ENCODE results near the gene SYNRG.

Gene SYNRG

DNA sequence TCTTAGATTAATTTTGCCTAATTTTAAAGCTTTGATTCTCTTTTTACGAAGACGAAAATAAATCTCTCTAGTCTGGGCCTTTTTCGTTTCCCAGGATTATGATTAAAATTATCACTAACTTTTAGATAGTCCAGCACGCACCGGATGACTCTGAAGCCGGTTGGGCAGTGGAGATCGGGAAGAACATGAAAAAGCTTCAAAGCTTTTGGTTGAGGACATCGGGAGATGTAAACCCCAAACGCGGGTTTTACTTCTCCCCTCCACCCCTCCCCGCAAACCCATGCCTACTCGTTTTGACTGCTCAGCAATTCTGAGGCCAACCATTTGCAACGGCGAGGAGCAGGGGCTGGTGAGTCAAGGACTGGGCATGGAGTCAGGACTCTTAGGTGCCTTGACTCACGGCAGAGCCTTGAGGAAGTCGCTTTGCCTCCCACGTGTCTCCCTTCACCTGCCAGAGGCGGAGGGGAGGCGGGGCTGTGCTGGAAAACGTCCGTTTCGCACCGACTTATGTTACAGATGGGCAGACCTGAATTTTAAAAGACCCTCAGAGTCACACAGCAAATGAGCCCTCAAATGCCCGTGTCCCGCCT is 120.5 kb downstream of the SYNRG start:
- peak overlapping the region; percentile 78 for H3K27ac Mint-ChIP-seq (ENCODE audit: low read depth)
- H3K27me3 Mint-ChIP-seq, result no peaks in the 10 kb centered on the region
- ATAC-seq (replicated peaks; ENCODE audit: extremely low read depth, poor library complexity, severe bottlenecking) (peak; percentile 28), DNase-seq (ENCODE audit: low spot score in 2 of 2) (peak; percentile 18 to 19)
- H3K4me1 Mint-ChIP-seq, result peaks cover 14% of the 10 kb centered on the region
- H3K9me3 Mint-ChIP-seq, result no peaks in the 10 kb centered on the region
- peak overlapping the region; percentile 86 for H3K4me3 Mint-ChIP-seq
- peaks cover 14% of the 10 kb centered on the region for H3K36me3 Mint-ChIP-seq (ENCODE audit: insufficient read depth)

DNA sequence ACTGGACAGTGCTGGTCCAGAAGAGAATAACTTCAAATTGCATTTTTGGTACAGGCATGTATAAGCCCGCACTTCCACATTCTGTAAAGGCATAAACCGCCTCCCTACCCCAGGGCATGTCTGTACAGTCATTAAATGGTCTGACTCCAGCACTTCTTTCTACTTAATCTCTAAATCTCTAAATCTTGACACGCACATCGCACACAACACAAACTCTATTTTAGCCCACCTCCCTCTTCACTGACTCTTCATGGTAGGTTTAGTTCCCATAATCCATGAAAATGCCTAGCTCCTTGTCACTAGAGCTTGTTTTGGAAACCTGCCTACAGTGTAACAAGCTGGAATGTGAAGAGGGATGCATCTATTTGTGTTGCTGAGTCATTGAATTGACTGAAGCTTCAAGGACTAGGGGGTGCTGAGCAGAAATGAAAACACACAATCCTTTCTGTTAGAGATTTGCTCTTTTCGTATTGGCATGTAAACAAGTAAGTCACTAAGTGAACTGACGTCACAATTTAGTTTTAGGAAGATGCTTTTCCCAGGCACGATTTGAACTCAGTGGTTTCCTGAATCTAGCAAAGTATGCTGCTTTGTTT is 121.1 kb downstream of the SYNRG start:
- Mint-ChIP-seq H3K36me3 (ENCODE audit: insufficient read depth) (peaks cover 14% of the 10 kb centered on the region), H3K4me3 (peak overlapping the region; percentile 86), H3K27ac (ENCODE audit: low read depth) (no peak overlapping the region), H3K27me3 (no peaks in the 10 kb centered on the region), H3K9me3 (no peaks in the 10 kb centered on the region), H3K4me1 (peaks cover 14% of the 10 kb centered on the region)
- ATAC-seq (replicated peaks; ENCODE audit: extremely low read depth, poor library complexity, severe bottlenecking), result no peak
- no peak for DNase-seq (ENCODE audit: low spot score in 2 of 2)

DNA sequence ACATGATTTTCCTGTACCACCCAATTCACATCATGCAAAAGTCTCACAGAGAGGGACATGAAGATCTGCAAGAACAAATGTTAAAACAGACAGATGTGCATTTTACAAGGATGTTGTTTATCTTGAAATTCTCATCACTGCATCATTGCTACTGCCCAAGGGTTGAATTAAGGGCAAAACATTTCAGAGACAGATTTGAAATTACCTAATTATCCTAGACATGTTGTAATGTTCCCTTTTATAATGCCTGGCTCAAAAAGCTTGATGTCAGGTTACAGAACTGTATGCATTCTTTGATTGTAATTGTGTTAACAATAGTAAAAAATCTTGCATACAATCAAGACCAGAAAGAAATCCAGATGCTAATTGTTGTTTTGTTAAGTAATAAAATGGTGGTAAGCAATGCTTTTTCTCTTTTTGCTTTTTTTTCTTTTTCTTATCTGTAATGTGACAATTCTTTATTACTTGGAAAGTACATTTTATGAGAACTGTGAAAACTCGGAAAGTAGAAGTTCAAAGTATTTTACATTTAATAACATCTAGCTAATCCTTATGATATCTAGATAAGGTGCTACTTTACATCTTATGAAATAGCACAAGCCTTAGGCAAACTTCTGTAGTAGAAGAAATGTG is 123.2 kb downstream of the SYNRG start:
- no peak overlapping the region for H3K4me3 Mint-ChIP-seq
- H3K9me3 Mint-ChIP-seq, result no peaks in the 10 kb centered on the region
- H3K4me1 Mint-ChIP-seq, result peaks cover 11% of the 10 kb centered on the region

DNA sequence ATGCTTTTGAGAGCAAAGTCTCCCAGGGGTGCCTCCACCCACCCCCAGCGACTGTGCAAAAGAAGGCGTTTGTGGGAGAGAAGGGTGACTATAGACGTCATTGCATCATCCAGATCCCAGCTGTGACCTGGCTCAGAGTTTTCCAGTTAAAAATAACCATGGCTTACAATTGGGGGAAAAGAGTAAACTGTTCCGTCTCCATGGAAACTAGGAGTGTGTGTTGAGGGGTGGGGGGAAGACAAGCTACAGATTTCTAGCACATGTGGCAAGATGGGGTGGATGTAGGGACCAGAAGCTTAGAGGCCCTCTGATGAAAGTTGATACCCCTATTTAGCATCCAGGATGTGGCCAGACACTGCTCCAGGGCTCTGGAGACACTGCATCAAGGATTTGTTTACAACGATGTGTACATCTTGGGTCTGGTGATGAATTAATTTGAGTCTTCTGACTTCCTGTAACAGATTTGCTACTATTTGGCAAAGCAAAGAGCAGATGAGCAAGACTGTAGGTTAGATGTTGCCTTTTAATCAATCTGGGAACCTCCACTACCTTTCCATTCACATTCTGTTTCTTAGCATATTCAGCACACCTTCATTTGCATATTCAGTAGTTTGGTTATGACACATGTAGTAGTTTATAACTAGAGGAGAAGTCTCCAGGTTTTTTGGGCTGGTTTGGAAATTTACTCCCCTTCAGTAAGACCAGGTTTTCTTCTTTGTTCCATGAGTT is 125.7 kb downstream of the SYNRG start:
- Mint-ChIP-seq H3K4me3 (no peak overlapping the region), H3K36me3 (ENCODE audit: insufficient read depth) (peaks cover 2% of the 10 kb centered on the region), H3K27ac (ENCODE audit: low read depth) (no peak overlapping the region), H3K9me3 (no peaks in the 10 kb centered on the region), H3K27me3 (no peaks in the 10 kb centered on the region), H3K4me1 (no peaks in the 10 kb centered on the region)
- ATAC-seq (replicated peaks; ENCODE audit: extremely low read depth, poor library complexity, severe bottlenecking) (no peak), DNase-seq (ENCODE audit: low spot score in 2 of 2) (no peak)

More for the DNA sequence above, 123.2 kb downstream of the SYNRG start:
- Mint-ChIP-seq H3K36me3 (ENCODE audit: insufficient read depth) (peaks cover 13% of the 10 kb centered on the region), H3K27ac (ENCODE audit: low read depth) (no peak overlapping the region), H3K27me3 (no peaks in the 10 kb centered on the region)
- DNase-seq (ENCODE audit: low spot score in 2 of 2), result no peak
- ATAC-seq (replicated peaks; ENCODE audit: extremely low read depth, poor library complexity, severe bottlenecking), result no peak

DNA sequence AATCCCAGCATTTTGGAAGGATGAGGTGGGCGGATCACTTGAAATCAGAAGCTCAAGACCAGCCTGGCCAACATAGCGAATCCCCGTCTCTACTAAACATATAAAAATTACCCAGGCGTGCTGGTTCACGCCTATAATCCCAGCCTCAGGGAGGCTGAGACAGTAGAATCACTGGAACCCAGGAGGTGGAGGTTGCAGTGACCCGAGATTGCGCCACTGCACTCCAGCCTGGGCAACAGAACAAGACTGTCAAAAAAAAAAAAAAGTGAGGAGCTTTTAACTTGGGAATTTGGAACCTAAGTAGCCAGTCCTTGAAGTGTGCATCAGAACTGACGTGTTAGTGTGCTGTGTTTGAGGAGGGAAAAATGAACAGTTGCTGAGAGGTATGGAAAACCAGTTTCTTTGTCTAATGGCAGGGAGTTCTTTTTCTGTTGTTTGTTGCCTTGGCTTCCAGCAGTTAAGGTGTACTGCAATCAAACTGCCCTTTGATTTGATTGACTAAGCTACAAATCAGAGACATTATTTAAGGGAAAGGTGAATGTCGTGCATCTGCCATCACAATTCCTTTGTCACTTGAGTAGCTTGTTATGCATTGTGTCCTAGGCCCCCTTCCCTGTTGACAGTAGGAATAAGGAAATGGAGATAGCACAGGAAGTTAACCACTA is 128.1 kb downstream of the SYNRG start:
- Mint-ChIP-seq H3K27me3 (no peaks in the 10 kb centered on the region), H3K9me3 (no peaks in the 10 kb centered on the region), H3K36me3 (ENCODE audit: insufficient read depth) (peaks cover 18% of the 10 kb centered on the region), H3K4me1 (no peaks in the 10 kb centered on the region), H3K27ac (ENCODE audit: low read depth) (no peak overlapping the region), H3K4me3 (no peak overlapping the region)
- ATAC-seq (replicated peaks; ENCODE audit: extremely low read depth, poor library complexity, severe bottlenecking) (no peak), DNase-seq (ENCODE audit: low spot score in 2 of 2) (no peak)

DNA sequence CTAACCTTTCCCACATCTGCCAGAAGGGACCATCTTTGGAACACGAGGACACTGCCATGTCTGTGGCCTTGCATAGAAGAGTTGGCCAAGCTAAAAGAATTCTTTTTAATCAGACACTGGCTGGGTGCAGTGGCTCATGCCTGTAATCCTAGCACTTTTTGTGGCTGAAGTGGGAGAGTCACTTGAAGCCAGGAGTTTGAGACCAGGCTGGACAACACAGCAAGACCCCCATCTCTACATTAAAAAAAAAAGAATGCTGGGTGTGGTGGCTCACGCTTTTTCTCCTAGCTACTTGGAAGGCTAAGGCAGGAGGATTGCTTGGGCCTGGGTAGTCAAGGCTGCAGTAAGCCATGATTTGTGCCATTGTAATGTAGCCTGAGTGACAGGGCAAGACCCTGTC is 128.8 kb downstream of the SYNRG start:
- DNase-seq (ENCODE audit: low spot score in 2 of 2), result no peak
- Mint-ChIP-seq H3K27ac (ENCODE audit: low read depth) (no peak overlapping the region), H3K27me3 (no peaks in the 10 kb centered on the region), H3K4me1 (no peaks in the 10 kb centered on the region), H3K4me3 (no peak overlapping the region), H3K36me3 (ENCODE audit: insufficient read depth) (peaks cover 25% of the 10 kb centered on the region), H3K9me3 (no peaks in the 10 kb centered on the region)
- ATAC-seq (replicated peaks; ENCODE audit: extremely low read depth, poor library complexity, severe bottlenecking), result no peak

DNA sequence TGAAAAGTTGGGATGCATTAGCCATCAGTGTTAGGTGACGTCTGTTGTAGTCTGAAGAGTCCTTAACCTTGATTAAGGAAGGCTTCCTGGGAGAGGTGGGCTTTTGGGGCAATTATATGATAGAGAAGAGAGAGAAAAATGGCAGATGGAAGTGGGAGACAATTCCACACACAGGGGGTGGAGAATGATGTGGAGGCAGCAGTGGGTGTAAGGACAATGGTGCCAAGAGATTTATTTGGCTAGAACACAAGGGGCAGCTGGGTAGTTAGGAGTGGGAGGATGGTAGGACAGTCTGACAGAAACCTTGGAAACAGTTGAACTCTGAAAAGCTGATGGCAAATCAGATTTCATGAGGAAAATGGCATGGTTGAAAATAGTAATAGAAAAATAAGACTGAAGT is 130.2 kb downstream of the SYNRG start:
- H3K4me3 Mint-ChIP-seq, result no peak overlapping the region
- H3K4me1 Mint-ChIP-seq, result no peaks in the 10 kb centered on the region
- no peaks in the 10 kb centered on the region for H3K9me3 Mint-ChIP-seq
- ATAC-seq (replicated peaks; ENCODE audit: extremely low read depth, poor library complexity, severe bottlenecking), result no peak
- no peak for DNase-seq (ENCODE audit: low spot score in 2 of 2)
- peaks cover 31% of the 10 kb centered on the region for H3K36me3 Mint-ChIP-seq (ENCODE audit: insufficient read depth)
- no peaks in the 10 kb centered on the region for H3K27me3 Mint-ChIP-seq
- H3K27ac Mint-ChIP-seq (ENCODE audit: low read depth), result no peak overlapping the region

DNA sequence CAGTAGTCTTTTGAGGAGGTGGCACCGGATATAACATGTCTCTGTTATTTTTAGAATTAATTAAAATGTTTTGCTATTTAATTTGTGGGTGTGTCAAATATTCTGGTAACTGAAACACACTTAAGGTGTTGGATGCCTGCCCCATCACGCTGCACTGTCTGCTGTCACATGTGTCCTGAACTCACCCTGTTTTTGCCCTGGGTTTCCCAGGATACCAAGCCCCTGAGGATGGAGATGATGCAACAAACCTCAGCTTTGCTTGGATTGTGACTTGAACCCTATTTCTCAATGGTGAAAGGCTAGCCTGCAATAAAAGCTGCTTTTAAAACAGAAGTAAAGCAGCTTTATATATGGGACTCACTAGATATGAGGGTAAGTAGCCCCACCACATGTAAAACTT is 131.0 kb downstream of the SYNRG start:
- Mint-ChIP-seq H3K4me3 (no peak overlapping the region), H3K27me3 (no peaks in the 10 kb centered on the region), H3K36me3 (ENCODE audit: insufficient read depth) (peaks cover 35% of the 10 kb centered on the region), H3K27ac (ENCODE audit: low read depth) (no peak overlapping the region), H3K9me3 (no peaks in the 10 kb centered on the region), H3K4me1 (no peaks in the 10 kb centered on the region)
- DNase-seq (ENCODE audit: low spot score in 2 of 2) (no peak), ATAC-seq (replicated peaks; ENCODE audit: extremely low read depth, poor library complexity, severe bottlenecking) (no peak)

DNA sequence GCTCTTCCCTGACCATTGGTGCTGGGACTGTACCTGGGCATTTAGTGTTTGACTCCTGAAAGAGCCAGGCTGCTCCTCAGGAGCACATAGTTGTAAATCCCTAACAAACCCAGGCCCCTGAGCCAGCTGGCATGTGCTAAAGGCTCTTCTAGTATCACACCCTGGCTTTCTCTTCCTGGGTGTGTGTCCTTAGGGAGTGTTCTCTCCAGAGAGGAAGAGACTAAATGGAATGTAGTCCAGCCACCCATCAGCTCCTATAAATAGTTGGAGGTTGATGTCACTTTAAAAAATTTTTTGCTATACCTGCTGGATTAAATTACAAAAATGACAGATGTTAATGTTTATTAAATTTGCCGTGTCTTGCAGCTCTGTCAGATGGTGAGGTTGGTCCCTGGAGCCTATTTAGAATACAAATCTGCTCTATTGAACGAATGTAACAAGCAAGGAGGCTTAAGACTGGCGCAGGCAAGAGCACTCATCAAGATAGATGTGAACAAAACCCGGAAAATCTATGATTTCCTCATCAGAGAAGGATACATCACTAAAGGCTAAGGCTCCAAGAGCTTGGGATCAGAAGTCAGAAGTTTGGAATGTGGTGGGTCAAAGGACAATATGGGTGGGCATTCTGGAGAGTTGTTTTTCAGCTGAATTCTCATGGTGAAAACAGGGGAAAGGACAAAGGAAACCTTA is 132.6 kb downstream of the SYNRG start:
- H3K9me3 Mint-ChIP-seq, result no peaks in the 10 kb centered on the region
- no peak for DNase-seq (ENCODE audit: low spot score in 2 of 2)

DNA sequence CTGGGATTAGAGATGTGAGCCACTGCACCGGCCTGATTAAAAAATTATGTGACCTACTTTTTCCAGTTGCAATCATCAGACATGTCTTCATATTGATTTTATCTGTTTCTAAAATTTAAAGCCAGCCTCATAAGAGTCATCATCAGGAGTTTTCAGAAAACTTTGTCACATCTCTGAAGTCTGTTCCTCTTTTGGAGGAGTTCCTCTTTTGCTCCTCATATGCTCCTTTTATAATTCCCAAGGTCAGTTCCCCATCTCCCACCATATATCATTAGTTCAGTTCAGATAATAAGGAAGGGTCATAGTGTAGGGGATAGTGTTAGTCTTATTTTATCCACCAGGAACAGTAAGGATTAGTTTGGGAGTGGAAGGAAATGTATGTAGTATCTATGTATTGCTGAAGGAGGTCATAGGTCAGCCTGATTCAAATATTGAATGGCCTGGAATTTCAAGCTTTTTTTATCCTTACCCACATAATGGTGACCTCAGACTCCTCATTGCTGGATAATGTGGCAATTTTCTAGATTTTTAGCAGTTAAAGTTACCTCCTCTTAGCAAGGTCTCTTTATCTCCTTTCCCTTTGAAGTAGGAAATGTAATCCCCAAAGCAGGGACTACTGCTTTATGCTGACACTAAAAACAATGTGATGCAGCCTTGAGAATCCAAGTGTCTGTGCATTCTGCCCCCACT is 133.3 kb downstream of the SYNRG start:
- no peaks in the 10 kb centered on the region for H3K9me3 Mint-ChIP-seq
- no peaks in the 10 kb centered on the region for H3K4me1 Mint-ChIP-seq
- ATAC-seq (replicated peaks; ENCODE audit: extremely low read depth, poor library complexity, severe bottlenecking) (no peak), DNase-seq (ENCODE audit: low spot score in 2 of 2) (no peak)
- no peak overlapping the region for H3K4me3 Mint-ChIP-seq
- H3K36me3 Mint-ChIP-seq (ENCODE audit: insufficient read depth), result peaks cover 46% of the 10 kb centered on the region
- no peak overlapping the region for H3K27ac Mint-ChIP-seq (ENCODE audit: low read depth)
- H3K27me3 Mint-ChIP-seq, result no peaks in the 10 kb centered on the region

More for the DNA sequence above, 132.6 kb downstream of the SYNRG start:
- Mint-ChIP-seq H3K27ac (ENCODE audit: low read depth) (no peak overlapping the region), H3K27me3 (no peaks in the 10 kb centered on the region), H3K4me3 (no peak overlapping the region), H3K4me1 (no peaks in the 10 kb centered on the region), H3K36me3 (ENCODE audit: insufficient read depth) (peaks cover 42% of the 10 kb centered on the region)
- ATAC-seq (replicated peaks; ENCODE audit: extremely low read depth, poor library complexity, severe bottlenecking), result no peak

DNA sequence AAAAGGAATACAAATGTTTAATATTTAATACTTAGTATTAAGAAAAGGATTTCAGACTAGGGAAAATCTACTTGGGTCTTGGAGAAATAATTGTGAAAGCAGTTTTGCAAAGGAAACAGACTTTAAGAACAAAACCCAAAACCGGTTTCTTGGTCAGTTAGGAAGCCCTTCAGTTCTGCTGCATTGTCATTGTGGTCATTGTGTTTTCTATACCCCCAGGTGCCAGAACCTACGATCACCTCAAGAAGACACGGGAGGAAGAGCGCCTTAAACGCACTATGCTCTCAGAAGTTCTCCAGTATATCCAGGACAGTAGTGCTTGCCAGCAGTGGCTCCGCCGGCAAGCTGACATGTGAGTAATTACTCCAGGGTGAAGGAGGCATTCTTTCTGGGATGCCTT is 139.0 kb downstream of the SYNRG start:
- no peak overlapping the region for H3K27ac Mint-ChIP-seq (ENCODE audit: low read depth)
- ATAC-seq (replicated peaks; ENCODE audit: extremely low read depth, poor library complexity, severe bottlenecking) (no peak), DNase-seq (ENCODE audit: low spot score in 2 of 2) (no peak)
- H3K4me1 Mint-ChIP-seq, result no peaks in the 10 kb centered on the region
- H3K36me3 Mint-ChIP-seq (ENCODE audit: insufficient read depth), result peaks cover 41% of the 10 kb centered on the region
- H3K4me3 Mint-ChIP-seq, result no peak overlapping the region
- H3K27me3 Mint-ChIP-seq, result no peaks in the 10 kb centered on the region
- H3K9me3 Mint-ChIP-seq, result no peaks in the 10 kb centered on the region

DNA sequence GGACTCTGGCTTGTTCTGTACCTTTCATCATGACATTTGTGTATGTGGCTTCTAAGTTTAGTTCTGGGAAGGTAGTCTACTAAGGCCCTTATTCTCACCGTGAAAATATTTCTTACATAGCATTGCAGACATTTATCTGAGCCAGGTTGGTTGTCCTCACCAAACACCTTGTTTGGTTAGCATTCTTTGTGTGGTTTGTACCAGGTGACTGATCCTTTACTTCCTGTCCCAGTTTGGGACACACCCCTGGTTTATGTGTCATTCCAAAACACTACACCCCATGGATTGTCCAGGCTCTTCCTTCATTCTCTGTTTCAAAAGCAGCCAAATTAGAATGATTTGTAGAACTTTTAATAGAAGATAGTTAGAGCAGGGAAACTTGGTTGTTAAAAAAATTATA is 142.7 kb downstream of the SYNRG start:
- Mint-ChIP-seq H3K9me3 (no peaks in the 10 kb centered on the region), H3K36me3 (ENCODE audit: insufficient read depth) (peaks cover 36% of the 10 kb centered on the region), H3K27me3 (no peaks in the 10 kb centered on the region), H3K4me3 (no peak overlapping the region), H3K4me1 (no peaks in the 10 kb centered on the region), H3K27ac (ENCODE audit: low read depth) (no peak overlapping the region)
- DNase-seq (ENCODE audit: low spot score in 2 of 2), result no peak
- ATAC-seq (replicated peaks; ENCODE audit: extremely low read depth, poor library complexity, severe bottlenecking), result no peak
